WTC11 (cell line): Measurements from ENCODE around the gene CTCF. TPM values are rescaled to one million over a fixed set of nuclear protein-coding genes. Genes with fewer than 3 reads are reported as not detected.
A peak's percentile ranks its signal among the peaks of the same experiment; 100 is the strongest.

Experiments used
- ATAC-seq: fragments of 200-7000 bp; cut with Tn5 transposase; 2 replicates; pipeline ENCODE4 v1.10.0; 2021; ENCODE audit warnings: mild to moderate bottlenecking, moderate library complexity
- CTCF ChIA-PET: fragments of 300-600 bp; sonication (Branson Sonifier 250); formaldehyde crosslinking; loops from one replicate; lab custom pipeline; 2021; ENCODE audit warnings: antibody characterized with exemption; lab: Charles Lee
- POLR2A ChIA-PET: fragments of 350-600 bp; sonication (Branson Sonifier 250); formaldehyde crosslinking; loops from one replicate; lab custom pipeline; 2021; ENCODE audit warnings: antibody characterized with exemption; lab: Charles Lee
- DNase-seq: peaks from one replicate; pipeline ENCODE4 v3.0.0; 2021; ENCODE audit warnings: low spot score
- H3K27ac Mint-ChIP-seq: 2 replicates; pipeline ENCODE4 v1.8.0; 2021; ENCODE audit warnings: mixed read lengths
- H3K27me3 Mint-ChIP-seq: 2 replicates; pipeline ENCODE4 v1.8.0; 2021; ENCODE audit warnings: low read depth, mild to moderate bottlenecking, moderate library complexity, mixed read lengths
- H3K36me3 Mint-ChIP-seq: 2 replicates; pipeline ENCODE4 v1.8.0; 2021; ENCODE audit warnings: mixed read lengths
- H3K4me1 Mint-ChIP-seq: 2 replicates; pipeline ENCODE4 v1.8.0; 2022; ENCODE audit warnings: mixed read lengths
- H3K4me3 Mint-ChIP-seq: 2 replicates; pipeline ENCODE4 v1.8.0; 2021; ENCODE audit warnings: mild to moderate bottlenecking, moderate library complexity, mixed read lengths
- H3K9me3 Mint-ChIP-seq: 2 replicates; pipeline ENCODE4 v1.8.0; 2021; ENCODE audit warnings: mixed read lengths
- AR ChIP-seq: fragments of 250-450 bp; sonication (Bioruptor Pico); IDR thresholded peaks from 2 replicates; pipeline ENCODE4 v1.9.0; 2021; ENCODE audit warnings: mild to moderate bottlenecking
- ARID4B ChIP-seq: sonication (generic); formaldehyde crosslinking; IDR thresholded peaks from 2 replicates; pipeline ENCODE4 v1.8.0; 2023; ENCODE audit warnings: missing genetic modification reagents, mild to moderate bottlenecking, borderline replicate concordance
- E2F4 ChIP-seq: sonication (generic); formaldehyde crosslinking; IDR thresholded peaks from 2 replicates; pipeline ENCODE4 v1.8.1; 2022; ENCODE audit warnings: low read depth, mild to moderate bottlenecking, moderate library complexity, missing genetic modification reagents, borderline replicate concordance
- EMX1 ChIP-seq: fragments of 250-450 bp; sonication (Bioruptor Pico); IDR thresholded peaks from 2 replicates; pipeline ENCODE4 v1.8.0; 2021; ENCODE audit warnings: mild to moderate bottlenecking
- HMGA2 ChIP-seq: fragments of 250-450 bp; sonication (Bioruptor Pico); IDR thresholded peaks from 2 replicates; pipeline ENCODE4 v1.4.0; 2021; ENCODE audit warnings: mild to moderate bottlenecking, moderate library complexity
- JUN ChIP-seq: sonication (generic); formaldehyde crosslinking; IDR thresholded peaks from 2 replicates; pipeline ENCODE4 v1.8.0; 2023; ENCODE audit warnings: mild to moderate bottlenecking, missing genetic modification reagents
- KAT7 ChIP-seq: sonication (generic); formaldehyde crosslinking; IDR thresholded peaks from 2 replicates; pipeline ENCODE4 v1.8.1; 2023; ENCODE audit warnings: missing genetic modification reagents, mild to moderate bottlenecking, borderline replicate concordance
- OVOL2 ChIP-seq: fragments of 250-450 bp; sonication (Bioruptor Pico); IDR thresholded peaks from 2 replicates; pipeline ENCODE4 v1.9.0; 2021; ENCODE audit warnings: mild to moderate bottlenecking, borderline replicate concordance
- TEAD4 ChIP-seq: sonication (generic); formaldehyde crosslinking; IDR thresholded peaks from 2 replicates; pipeline ENCODE4 v1.8.0; 2022; ENCODE audit warnings: mild to moderate bottlenecking, missing genetic modification reagents
- ZBTB43 ChIP-seq: sonication (generic); formaldehyde crosslinking; IDR thresholded peaks from 2 replicates; pipeline ENCODE4 v1.8.1; 2023; ENCODE audit warnings: mild to moderate bottlenecking, missing genetic modification reagents
- ZNF138 ChIP-seq: sonication (generic); formaldehyde crosslinking; conservative IDR thresholded peaks from 2 replicates; pipeline ENCODE4 v1.8.1; 2022; ENCODE audit warnings: mild to moderate bottlenecking, moderate library complexity, missing genetic modification reagents
- ZNF219 ChIP-seq: sonication (generic); formaldehyde crosslinking; IDR thresholded peaks from 2 replicates; pipeline ENCODE4 v1.8.0; 2023; ENCODE audit warnings: missing genetic modification reagents, mild to moderate bottlenecking, borderline replicate concordance
- ZNF281 ChIP-seq: sonication (generic); formaldehyde crosslinking; IDR thresholded peaks from 2 replicates; pipeline ENCODE4 v1.8.0; 2023; ENCODE audit warnings: mild to moderate bottlenecking, missing genetic modification reagents
- ZNF532 ChIP-seq: fragments of 250-450 bp; sonication (Bioruptor Pico); IDR thresholded peaks from 2 replicates; pipeline ENCODE4 v1.9.0; 2021; ENCODE audit warnings: mild to moderate bottlenecking, borderline replicate concordance
- total RNA-seq: library from RNA; stranded (reverse); gene quantifications from 3 replicates; pipeline ENCODE4 v1.2.3, GENCODE V29; 2021

CTCF gene
- total RNA-seq, 1 experiment from 2014 or later, result 55.4 TPM

- H3K4me3 Mint-ChIP-seq, result no peak overlapping the region
- CTCF ChIA-PET, result interaction anchor here (1.4 to 2.3 kb wide), 3 partner anchors 11 to 93 kb away, joined by 4 to 8 read pairs (median 7); partner anchors contain the start of genes CARMIL2 and CTCF
- H3K27me3 Mint-ChIP-seq, result no peaks in the 10 kb centered on the region
- POLR2A ChIA-PET, result no interaction called here
- DNase-seq (no peak), ATAC-seq (no peak)
- no peak overlapping the region for H3K27ac Mint-ChIP-seq
- TF ChIP-seq JUN (CRISPR knock-in tag) (no peak), KAT7 (CRISPR knock-in tag) (no peak), ZNF219 (CRISPR knock-in tag) (no peak)
- H3K9me3 Mint-ChIP-seq, result no peaks in the 10 kb centered on the region
- H3K4me1 Mint-ChIP-seq, result peaks cover 7% of the 10 kb centered on the region
- H3K36me3 Mint-ChIP-seq, result no peaks in the 10 kb centered on the region
Measured at GRCh38 chr16:67551091-67551490, 11.2 kb upstream of the CTCF start.

GRCh38 chr16:67551972-67552371 is 10.4 kb upstream of the CTCF start:
- no peaks in the 10 kb centered on the region for H3K9me3 Mint-ChIP-seq
- no peaks in the 10 kb centered on the region for H3K27me3 Mint-ChIP-seq
- no peaks in the 10 kb centered on the region for H3K36me3 Mint-ChIP-seq
- H3K4me3 Mint-ChIP-seq, result no peak overlapping the region
- DNase-seq (no peak), ATAC-seq (no peak)
- H3K4me1 Mint-ChIP-seq, result peaks cover 7% of the 10 kb centered on the region
- no peak for TF ChIP-seq ZNF281 (CRISPR knock-in tag)
- no peak for TF ChIP-seq TEAD4 (CRISPR knock-in tag)
- no peak for TF ChIP-seq ZNF138 (CRISPR knock-in tag)
- no peak for TF ChIP-seq HMGA2 (CRISPR knock-in tag)
- TF ChIP-seq ZBTB43, result no peak
- TF ChIP-seq E2F4, result no peak
- no peak for TF ChIP-seq EMX1 (CRISPR knock-in tag)
- CTCF ChIA-PET, result interaction anchor here (1.4 to 2.3 kb wide), 3 partner anchors 10 to 93 kb away, joined by 4 to 8 read pairs (median 7); partner anchors contain the start of genes CARMIL2 and CTCF
- 0 out of 2 replicates have a peak overlapping the region, but pooled peaks have one; percentile 29 for H3K27ac Mint-ChIP-seq
- POLR2A ChIA-PET, result no interaction called here

GRCh38 chr16:67552476-67552875 is 9.8 kb upstream of the CTCF start:
- ChIA-PET CTCF (interaction anchor here (1.9 to 2.3 kb wide), 2 partner anchors 31 to 92 kb away, joined by 7 to 8 read pairs; partner anchors contain the start of gene CARMIL2), POLR2A (interaction anchor here (0.8 kb wide), 1 partner anchor 517 kb away, joined by 6 read pairs; no protein-coding TSS in a partner anchor)
- Mint-ChIP-seq H3K9me3 (no peaks in the 10 kb centered on the region), H3K27me3 (no peaks in the 10 kb centered on the region), H3K36me3 (no peaks in the 10 kb centered on the region), H3K27ac (no peak overlapping the region), H3K4me3 (no peak overlapping the region), H3K4me1 (peaks cover 5% of the 10 kb centered on the region)
- DNase-seq, result no peak
- no peak; the same call in none of the 2 replicates for ATAC-seq
- TF ChIP-seq AR (no peak), ZNF532 (no peak), OVOL2 (no peak), ARID4B (CRISPR knock-in tag) (no peak), TEAD4 (CRISPR knock-in tag) (no peak)
